GM04503 (cell line): ENCODE measurements around the gene NDUFC2.
"Not testable (repeated sequence)": the region's sequence is repeated elsewhere in the genome, so short reads cannot be mapped to it uniquely, and the experiment has no call there.

Experiments used
- DNase-seq: peaks from one replicate; pipeline ENCODE4 v3.0.0-alpha.2; 2012; ENCODE audit warnings: low read depth

NDUFC2 gene

GRCh38 chr11:78080084-78080817 is 589 bp upstream of the NDUFC2 start:
- DNase-seq, result no peak

GRCh38 chr11:78078218-78079167 is 1.2 kb downstream of the NDUFC2 start:
- no peak for DNase-seq

- DNase-seq, result not testable (repeated sequence)
Measured at GRCh38 chr11:78077592-78077991, 2.1 kb downstream of the NDUFC2 start.

- DNase-seq, result no peak
Measured at GRCh38 chr11:78076733-78077403, 2.8 kb downstream of the NDUFC2 start.

- DNase-seq, result no peak
Measured at GRCh38 chr11:78074756-78075155, 4.9 kb downstream of the NDUFC2 start.

GRCh38 chr11:78072455-78072854 is 7.2 kb downstream of the NDUFC2 start:
- no peak for DNase-seq

GRCh38 chr11:78071717-78072116 is 7.9 kb downstream of the NDUFC2 start:
- no peak for DNase-seq

- no peak for DNase-seq
Measured at GRCh38 chr11:78070621-78071020, 9.0 kb downstream of the NDUFC2 start.

GRCh38 chr11:78069465-78069864 is 10.2 kb downstream of the NDUFC2 start:
- no peak for DNase-seq

GRCh38 chr11:78067704-78068103 is 12.0 kb downstream of the NDUFC2 start:
- no peak for DNase-seq

GRCh38 chr11:78066471-78066870 is 13.2 kb downstream of the NDUFC2 start:
- DNase-seq, result no peak

GRCh38 chr11:78065203-78065602 is 14.5 kb downstream of the NDUFC2 start:
- DNase-seq, result no peak

GRCh38 chr11:78063440-78064181 is 16.1 kb downstream of the NDUFC2 start, which contains the start of gene THRSP:
Gene THRSP (plus strand): TSS chr11:78063861. CDS start chr11:78063882, 21 bp downstream.
- no peak for DNase-seq

- no peak for DNase-seq
Measured at GRCh38 chr11:78062671-78063070, 17.0 kb downstream of the NDUFC2 start.

GRCh38 chr11:78061921-78062311 is 17.7 kb downstream of the NDUFC2 start:
- no peak for DNase-seq

GRCh38 chr11:78061088-78061920 is 18.4 kb downstream of the NDUFC2 start:
- DNase-seq, result no peak

- DNase-seq, result no peak
Measured at GRCh38 chr11:78060533-78060932, 19.1 kb downstream of the NDUFC2 start.

- DNase-seq, result not testable (repeated sequence)
Measured at GRCh38 chr11:78059749-78060328, 19.8 kb downstream of the NDUFC2 start.

GRCh38 chr11:78057462-78058055 is 22.1 kb downstream of the NDUFC2 start:
- DNase-seq, result no peak

- DNase-seq, result no peak
Measured at GRCh38 chr11:78056093-78056492, 23.6 kb downstream of the NDUFC2 start.
